ENCODE data around the gene KRT14. TPM values are rescaled to one million over a fixed set of nuclear protein-coding genes. Genes with fewer than 3 reads are reported as not detected.
"Not testable (repeated sequence)": the region's sequence is repeated elsewhere in the genome, so short reads cannot be mapped to it uniquely, and the experiment has no call there.

Gene KRT14
- total RNA-seq, 2 donors from 2014 or later, result not detected

DNA sequence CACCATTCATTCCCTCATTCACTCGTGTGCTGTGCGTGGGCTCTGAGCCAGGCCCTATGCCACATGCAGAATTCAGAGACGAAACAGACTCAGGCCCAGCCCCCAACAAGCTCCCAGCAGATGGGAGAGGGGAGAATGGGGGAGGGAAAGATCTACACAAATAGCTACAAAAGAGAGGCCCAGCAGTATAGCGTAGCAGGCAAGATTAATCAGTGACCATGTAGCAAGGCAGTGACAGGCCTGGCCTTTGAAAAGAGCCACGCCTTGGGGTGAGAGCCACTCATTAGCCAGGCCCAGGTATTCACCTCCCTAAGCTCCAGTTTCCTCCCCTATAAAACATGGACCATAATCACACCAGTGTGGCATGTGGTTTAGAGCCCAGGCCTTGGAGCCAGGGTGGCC lies 42.2 kb downstream of the KRT14 start:
- intact Hi-C loops (cut with DNase I), result no loop called here
- no peak overlapping the region for H3K4me3 ChIP-seq
- TF ChIP-seq CTCF (IDR thresholded peaks at IDR 0.05), result no peak

GRCh38 chr17:41542786-41543185 lies 43.9 kb downstream of the KRT14 start:
- DNase-seq; H3K27me3 ChIP-seq; intact Hi-C loops (cut with DNase I); H3K4me1 ChIP-seq; H3K9ac ChIP-seq (ENCODE audit: low read depth in 2 of 2, low read length in 2 of 2); H3K4me3 ChIP-seq; H3K9me3 ChIP-seq; H3K36me3 ChIP-seq: not testable (repeated sequence)
- H3K27ac ChIP-seq, result peak overlapping the region; percentile 60

More for the DNA sequence above, 42.2 kb downstream of the KRT14 start:
- peak; percentile 74 for DNase-seq
- peak overlapping the region; percentile 62 for H3K27ac ChIP-seq
- no peaks in the 10 kb centered on the region for H3K27me3 ChIP-seq
- no peaks in the 10 kb centered on the region for H3K36me3 ChIP-seq
- no peak overlapping the region for H3K9ac ChIP-seq (ENCODE audit: low read depth in 2 of 2, low read length in 2 of 2)
- H3K4me1 ChIP-seq, result peaks cover 18% of the 10 kb centered on the region
- no peaks in the 10 kb centered on the region for H3K9me3 ChIP-seq

GRCh38 chr17:41542357-41542756 lies 44.3 kb downstream of the KRT14 start:
- DNase-seq, result no peak
- peaks cover 10% of the 10 kb centered on the region for H3K4me1 ChIP-seq
- H3K4me3 ChIP-seq, result no peak overlapping the region
- H3K9ac ChIP-seq (ENCODE audit: low read depth in 2 of 2, low read length in 2 of 2), result no peak overlapping the region
- TF ChIP-seq CTCF (IDR thresholded peaks at IDR 0.05), result no peak
- peak overlapping the region; percentile 60 for H3K27ac ChIP-seq
- no peaks in the 10 kb centered on the region for H3K9me3 ChIP-seq
- H3K27me3 ChIP-seq, result no peaks in the 10 kb centered on the region
- intact Hi-C loops (cut with DNase I), result no loop called here
- no peaks in the 10 kb centered on the region for H3K36me3 ChIP-seq

DNA sequence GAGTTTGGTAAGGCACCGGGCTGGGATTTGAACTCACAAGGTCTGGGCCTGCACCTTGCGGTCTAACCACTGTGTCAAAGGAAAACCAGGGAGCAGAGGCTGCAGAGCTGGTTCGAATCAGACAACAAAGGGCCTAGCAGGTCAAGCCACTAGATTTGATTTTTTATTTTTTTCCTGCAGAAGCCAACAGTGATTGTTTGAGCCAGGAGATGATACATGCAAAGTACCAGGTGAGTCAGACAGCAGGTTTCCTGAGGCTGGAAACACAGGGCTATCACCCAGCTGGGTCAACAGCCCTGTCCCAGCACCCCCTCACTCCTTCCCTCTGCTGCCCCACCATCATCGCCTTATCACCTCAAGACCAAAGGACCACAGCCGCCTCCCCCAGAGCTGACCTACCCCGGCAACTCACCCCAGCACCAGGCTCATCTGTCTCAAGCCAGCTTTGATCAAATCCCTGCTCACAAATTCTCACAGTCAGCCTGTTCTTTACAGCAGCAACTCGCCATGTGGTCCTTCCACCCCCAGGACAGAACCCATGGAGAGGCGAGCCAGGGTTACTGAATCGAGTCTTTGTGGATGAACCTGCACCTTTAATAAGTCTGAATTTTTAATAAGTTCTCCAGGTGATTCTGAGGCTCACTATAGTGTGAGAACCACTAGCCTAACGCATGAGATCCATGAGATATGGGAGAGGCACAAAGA lies 45.6 kb downstream of the KRT14 start:
- H3K9me3 ChIP-seq, result no peaks in the 10 kb centered on the region
- no peak for TF ChIP-seq CTCF (IDR thresholded peaks at IDR 0.05)
- H3K4me1 ChIP-seq, result peaks cover 10% of the 10 kb centered on the region
- H3K27me3 ChIP-seq, result no peaks in the 10 kb centered on the region
- H3K4me3 ChIP-seq, result no peak overlapping the region
- no peak for DNase-seq
- no peaks in the 10 kb centered on the region for H3K36me3 ChIP-seq
- H3K9ac ChIP-seq (ENCODE audit: low read depth in 2 of 2, low read length in 2 of 2), result no peak overlapping the region
- no peak overlapping the region for H3K27ac ChIP-seq
- intact Hi-C loops (cut with DNase I), result no loop called here

DNA sequence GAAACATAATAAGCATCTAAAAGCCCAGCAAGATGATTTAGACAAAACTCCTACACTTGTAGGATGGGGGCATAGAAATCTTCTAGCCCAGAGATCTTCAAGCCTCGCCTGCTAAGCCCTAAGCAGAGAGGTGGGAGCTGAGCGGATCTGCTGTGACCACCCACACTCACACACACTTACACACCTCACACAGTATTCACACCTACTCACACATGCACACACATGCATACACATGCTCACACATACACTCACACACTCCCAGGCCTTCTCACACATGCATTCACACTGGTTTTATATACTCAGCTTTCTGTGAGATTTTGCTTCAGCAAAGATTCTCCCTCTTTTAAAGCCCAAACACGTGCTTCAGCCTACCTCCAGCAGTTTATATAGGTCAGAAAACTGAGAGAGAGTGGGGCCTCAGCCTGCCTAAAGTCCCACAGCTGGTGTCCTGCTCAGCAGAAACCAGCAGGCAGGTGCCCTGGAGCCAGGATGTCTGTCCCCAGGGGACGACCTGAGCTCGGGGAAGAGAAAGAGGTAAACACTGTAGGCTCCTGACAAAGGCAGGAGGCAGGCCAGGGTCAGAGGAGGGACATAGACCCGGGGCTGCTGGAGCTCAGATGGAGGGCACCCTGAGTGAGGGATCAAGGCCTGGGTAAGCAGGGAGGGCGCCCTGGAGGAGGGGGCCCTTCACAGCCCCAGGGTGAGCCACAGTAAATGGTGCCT lies 46.6 kb downstream of the KRT14 start:
- Histone ChIP-seq H3K36me3 (no peaks in the 10 kb centered on the region), H3K9ac (ENCODE audit: low read depth in 2 of 2, low read length in 2 of 2) (no peak overlapping the region), H3K9me3 (no peaks in the 10 kb centered on the region), H3K4me1 (peaks cover 14% of the 10 kb centered on the region), H3K27me3 (no peaks in the 10 kb centered on the region), H3K27ac (no peak overlapping the region), H3K4me3 (no peak overlapping the region)
- no peak for DNase-seq
- intact Hi-C loops (cut with DNase I), result no loop called here
- TF ChIP-seq CTCF (IDR thresholded peaks at IDR 0.05), result no peak

DNA sequence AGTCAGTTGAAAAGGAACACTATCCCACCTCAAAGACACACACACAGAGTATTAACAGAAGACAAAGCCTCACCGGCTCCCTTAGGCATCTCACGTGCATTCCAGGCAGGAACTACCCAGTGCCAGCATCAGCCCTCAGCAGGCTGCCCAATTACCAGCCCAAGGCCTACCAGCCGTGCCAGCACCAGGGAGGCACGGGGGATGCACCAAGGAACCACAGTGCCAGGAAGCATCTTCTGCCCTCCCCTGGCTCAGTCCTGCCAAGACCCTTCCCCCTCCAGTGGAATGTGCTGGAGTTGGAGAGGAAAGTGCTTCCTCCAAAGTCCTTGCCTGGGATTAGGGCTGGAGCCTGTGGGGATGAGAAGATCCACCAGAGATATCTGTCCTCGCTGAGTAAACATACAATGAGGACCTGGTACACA lies 47.6 kb downstream of the KRT14 start:
- no peak for TF ChIP-seq CTCF (IDR thresholded peaks at IDR 0.05)
- intact Hi-C loops (cut with DNase I), result no loop called here
- H3K27me3 ChIP-seq, result no peaks in the 10 kb centered on the region

More for the DNA sequence above, 47.6 kb downstream of the KRT14 start:
- H3K36me3 ChIP-seq, result no peaks in the 10 kb centered on the region
- H3K4me3 ChIP-seq, result no peak overlapping the region
- no peak overlapping the region for H3K9ac ChIP-seq (ENCODE audit: low read depth in 2 of 2, low read length in 2 of 2)
- no peak for DNase-seq
- H3K9me3 ChIP-seq, result no peaks in the 10 kb centered on the region
- no peak overlapping the region for H3K27ac ChIP-seq
- H3K4me1 ChIP-seq, result peaks cover 4% of the 10 kb centered on the region

Measured in colonic mucosa (tissue), 4 donors.